Uterus (tissue), 4 donors: ENCODE results near the gene ZDHHC3. TPM values are rescaled to one million over a fixed set of nuclear protein-coding genes. Genes with fewer than 3 reads are reported as not detected.
"Not testable (repeated sequence)": the region's sequence is repeated elsewhere in the genome, so short reads cannot be mapped to it uniquely, and the experiment has no call there.

Experiments
- DNase-seq, 2 donors: peaks; one replicate each; pipeline ENCODE4 v3.0.0-alpha.2; 2019 to 2020
- H3K27ac ChIP-seq, 2 donors: fragments of 200-600 bp; sonication (generic); 1 replicate in 1 of 2; 2 replicates in 1 of 2; pipeline ENCODE4 v1.5.1; 2016 to 2018
- H3K27me3 ChIP-seq, 2 donors: fragments of 200-600 bp; sonication (generic); one replicate each; pipeline ENCODE4 v1.5.1; 2018 to 2019; ENCODE audit warnings: control low read depth in 1 of 2
- H3K36me3 ChIP-seq, 2 donors: fragments of 200-600 bp; sonication (generic); one replicate each; pipeline ENCODE4 v1.5.1; 2019; ENCODE audit warnings: control low read depth in 1 of 2
- H3K4me1 ChIP-seq, 2 donors: fragments of 200-600 bp; sonication (generic); one replicate each; pipeline ENCODE4 v1.5.1; 2018 to 2019; ENCODE audit warnings: control low read depth in 1 of 2
- H3K4me3 ChIP-seq, 2 donors: fragments of 200-600 bp; sonication (generic); 1 replicate in 1 of 2; 2 replicates in 1 of 2; pipeline ENCODE4 v1.5.1; 2018 to 2019; ENCODE audit warnings: mild to moderate bottlenecking in 1 of 2
- H3K9me3 ChIP-seq, 2 donors: fragments of 200-600 bp; sonication (generic); one replicate each; pipeline ENCODE4 v1.5.1; 2019; ENCODE audit warnings: control low read depth in 1 of 2
- POLR2A ChIP-seq, 2 donors: fragments of 450-650 bp; IDR thresholded peaks; one replicate each; pipeline ENCODE4 v1.6.1; 2016; ENCODE audit warnings: antibody characterized with exemption in 2 of 2, mild to moderate bottlenecking in 1 of 2, moderate library complexity in 1 of 2
- intact Hi-C: fragments of 100-400 bp; cut with DNase I; formaldehyde crosslinking; loops from one replicate; pipeline ENCODE4 v1.15.1; 2023; ENCODE audit warnings: low total_unique reads
- total RNA-seq, 4 donors: library from RNA; depleted of rRNA in 3 of 4; stranded (reverse); fragments of >200 nt in 3 of 4; gene quantifications; one replicate each; pipeline versions ENCODE4 v1.1.0 to v1.2.4, GENCODE V29; 2014 to 2023
- TF ChIP-seq, protein P1 (sequence below), 4 experiments: fragments of 200-600 bp in 2 of 4; fragments of 450-650 bp in 2 of 4; sonication (generic) in 2 of 4; IDR thresholded peaks; one replicate each; pipeline ENCODE4 v1.5.1; 2016 to 2019; ENCODE audit warnings: antibody characterized with exemption in 4 of 4, mild to moderate bottlenecking in 2 of 4, moderate library complexity in 1 of 4
- donor health status: DM: yes; HTN: yes; CAD: no.

Gene ZDHHC3
- total RNA-seq, 4 donors from 2014 or later = 29.7 to 76.2 (median 56.2) TPM

DNA sequence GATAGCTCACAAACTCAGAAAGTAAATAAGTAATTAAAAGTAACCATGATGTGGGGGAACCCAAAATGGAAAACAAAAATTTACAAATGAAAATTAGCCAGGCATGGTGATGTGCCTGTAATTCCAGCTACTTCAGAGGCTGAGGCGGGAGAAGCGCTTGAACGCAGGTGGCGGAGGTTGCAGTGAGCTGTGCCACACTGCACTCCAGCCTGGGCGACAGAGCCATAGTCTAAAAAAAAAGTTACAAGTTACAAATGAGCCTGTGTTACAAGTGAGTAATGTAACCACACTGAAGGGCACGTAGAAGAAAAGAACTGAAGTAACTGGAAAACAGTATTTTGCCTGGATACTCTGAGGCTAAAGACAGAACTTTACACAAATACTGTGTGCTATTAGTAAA lies 11.4 kb upstream of the ZDHHC3 start:
- intact Hi-C loops = no loop called here
- TF ChIP-seq POLR2A (IDR thresholded peaks at IDR 0.05) = no peak
- TF ChIP-seq, protein P1, sequence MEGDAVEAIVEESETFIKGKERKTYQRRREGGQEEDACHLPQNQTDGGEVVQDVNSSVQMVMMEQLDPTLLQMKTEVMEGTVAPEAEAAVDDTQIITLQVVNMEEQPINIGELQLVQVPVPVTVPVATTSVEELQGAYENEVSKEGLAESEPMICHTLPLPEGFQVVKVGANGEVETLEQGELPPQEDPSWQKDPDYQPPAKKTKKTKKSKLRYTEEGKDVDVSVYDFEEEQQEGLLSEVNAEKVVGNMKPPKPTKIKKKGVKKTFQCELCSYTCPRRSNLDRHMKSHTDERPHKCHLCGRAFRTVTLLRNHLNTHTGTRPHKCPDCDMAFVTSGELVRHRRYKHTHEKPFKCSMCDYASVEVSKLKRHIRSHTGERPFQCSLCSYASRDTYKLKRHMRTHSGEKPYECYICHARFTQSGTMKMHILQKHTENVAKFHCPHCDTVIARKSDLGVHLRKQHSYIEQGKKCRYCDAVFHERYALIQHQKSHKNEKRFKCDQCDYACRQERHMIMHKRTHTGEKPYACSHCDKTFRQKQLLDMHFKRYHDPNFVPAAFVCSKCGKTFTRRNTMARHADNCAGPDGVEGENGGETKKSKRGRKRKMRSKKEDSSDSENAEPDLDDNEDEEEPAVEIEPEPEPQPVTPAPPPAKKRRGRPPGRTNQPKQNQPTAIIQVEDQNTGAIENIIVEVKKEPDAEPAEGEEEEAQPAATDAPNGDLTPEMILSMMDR (IDR thresholded peaks at IDR 0.05) = no peak
- no peak overlapping the region for H3K4me3 ChIP-seq
- DNase-seq = no peak
- no peaks in the 10 kb centered on the region for H3K27me3 ChIP-seq
- no peaks in the 10 kb centered on the region for H3K9me3 ChIP-seq
- H3K36me3 ChIP-seq = no peaks in the 10 kb centered on the region
- H3K27ac ChIP-seq = no peak overlapping the region
- no peaks in the 10 kb centered on the region for H3K4me1 ChIP-seq

GRCh38 chr3:44986330-44986729 lies 10.4 kb upstream of the ZDHHC3 start:
- H3K9me3 ChIP-seq, H3K4me3 ChIP-seq, H3K4me1 ChIP-seq, H3K27me3 ChIP-seq, DNase-seq, H3K27ac ChIP-seq, H3K36me3 ChIP-seq, intact Hi-C loops: not testable (repeated sequence)

DNA sequence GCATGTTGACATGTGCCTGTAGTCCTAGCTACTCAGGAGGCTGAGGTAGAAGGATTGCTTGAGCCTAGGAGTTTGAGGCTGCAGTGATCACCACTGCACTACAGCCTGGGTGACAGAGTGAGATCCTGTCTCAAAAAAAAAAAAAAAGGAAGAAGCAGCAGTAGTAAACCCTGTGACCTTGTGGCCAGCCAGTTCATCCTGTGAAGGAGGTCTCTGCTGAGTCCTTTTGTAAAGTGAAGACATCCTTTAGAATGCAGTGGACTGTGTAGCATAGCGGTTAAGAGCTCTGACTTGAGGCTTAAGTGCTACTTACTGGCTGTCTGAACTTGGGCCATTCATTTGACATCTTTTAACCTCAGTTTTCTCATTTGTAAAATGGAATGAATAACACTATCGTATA lies 8.4 kb upstream of the ZDHHC3 start:
- Histone ChIP-seq H3K27me3 (no peaks in the 10 kb centered on the region), H3K4me3 (no peak overlapping the region), H3K27ac (no peak overlapping the region), H3K9me3 (no peaks in the 10 kb centered on the region), H3K36me3 (no peaks in the 10 kb centered on the region), H3K4me1 (no peaks in the 10 kb centered on the region)
- no peak for DNase-seq
- TF ChIP-seq, protein P1 (IDR thresholded peaks at IDR 0.05) = no peak
- TF ChIP-seq POLR2A (IDR thresholded peaks at IDR 0.05) = no peak
- intact Hi-C loops = no loop called here

DNA sequence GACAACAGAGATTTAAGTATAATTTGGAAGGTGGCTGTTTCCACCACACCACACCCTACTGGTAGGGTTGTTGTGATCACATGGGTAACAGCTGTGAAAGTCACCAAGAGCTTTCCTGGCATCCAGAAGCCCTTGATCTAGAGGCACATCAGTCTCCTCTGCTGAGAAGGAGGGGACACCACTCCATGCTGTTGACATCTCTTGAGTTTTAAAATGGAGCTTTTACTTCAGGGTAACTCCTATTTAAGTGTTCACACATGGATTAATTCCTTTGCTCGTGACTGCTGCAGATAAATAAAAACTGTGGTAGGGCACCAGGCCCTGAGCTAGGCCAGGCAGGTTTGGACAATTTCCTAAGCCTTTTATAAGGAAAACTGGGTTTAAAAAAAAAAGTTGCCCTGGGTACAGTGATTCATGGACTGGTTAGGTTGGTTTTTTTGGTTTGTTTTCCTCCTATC lies 7.5 kb upstream of the ZDHHC3 start:
- Histone ChIP-seq H3K27me3 (no peaks in the 10 kb centered on the region), H3K36me3 (no peaks in the 10 kb centered on the region), H3K9me3 (no peaks in the 10 kb centered on the region), H3K27ac (no peak overlapping the region), H3K4me1 (no peaks in the 10 kb centered on the region), H3K4me3 (no peak overlapping the region)
- intact Hi-C loops = no loop called here
- DNase-seq = no peak
- TF ChIP-seq, protein P1 (IDR thresholded peaks at IDR 0.05) = no peak
- TF ChIP-seq POLR2A (IDR thresholded peaks at IDR 0.05) = no peak

DNA sequence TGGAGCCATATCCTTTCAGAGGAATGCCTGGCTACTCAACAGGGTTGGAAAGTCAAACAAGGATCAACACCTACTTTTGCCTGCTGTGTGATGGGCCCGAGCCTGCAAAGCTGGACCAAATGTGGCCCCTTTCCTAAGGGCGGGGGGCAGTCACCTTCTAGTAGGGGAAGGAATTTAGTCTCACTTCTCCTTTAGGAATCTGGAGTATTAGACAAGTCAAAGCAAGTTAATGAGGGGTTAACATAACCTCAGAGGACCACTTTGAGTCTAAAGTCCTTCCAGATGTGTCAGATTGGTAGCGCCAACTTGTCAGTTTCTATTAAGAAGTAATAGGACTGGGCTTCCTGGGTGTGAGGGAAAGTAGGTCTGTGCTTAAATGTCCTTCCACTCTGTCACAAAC lies 6.8 kb upstream of the ZDHHC3 start:
- H3K27ac ChIP-seq = no peak overlapping the region
- H3K4me1 ChIP-seq = no peaks in the 10 kb centered on the region
- no peak for TF ChIP-seq POLR2A (IDR thresholded peaks at IDR 0.05)
- TF ChIP-seq, protein P1 (IDR thresholded peaks at IDR 0.05) = no peak

DNA sequence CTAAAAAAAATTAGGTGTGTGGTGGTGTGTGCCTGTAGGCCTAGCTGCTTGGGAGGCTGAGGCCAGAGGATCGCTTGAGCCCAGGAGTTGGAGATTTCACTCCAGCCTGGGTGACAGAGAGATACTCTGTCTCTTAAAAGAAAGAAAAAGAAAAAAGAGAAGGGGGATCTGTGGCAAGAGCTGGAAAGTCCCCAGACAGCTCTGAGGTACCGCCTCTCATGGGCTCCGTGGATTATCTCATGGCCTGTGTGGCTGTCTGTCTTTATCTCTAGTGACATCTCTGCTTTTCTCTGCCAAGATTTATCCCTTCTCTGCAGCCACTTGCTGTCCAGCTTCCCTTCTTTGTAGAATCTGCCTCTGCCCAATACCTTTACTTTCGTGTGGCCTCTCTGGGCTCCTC lies 5.8 kb upstream of the ZDHHC3 start:
- Histone ChIP-seq H3K36me3 (no peaks in the 10 kb centered on the region), H3K27me3 (no peaks in the 10 kb centered on the region), H3K4me3 (no peak overlapping the region), H3K4me1 (no peaks in the 10 kb centered on the region), H3K9me3 (no peaks in the 10 kb centered on the region), H3K27ac (no peak overlapping the region)
- intact Hi-C loops = no loop called here
- TF ChIP-seq, protein P1 (IDR thresholded peaks at IDR 0.05) = no peak
- TF ChIP-seq POLR2A (IDR thresholded peaks at IDR 0.05) = no peak
- no peak for DNase-seq

More for the DNA sequence above, 6.8 kb upstream of the ZDHHC3 start:
- H3K27me3 ChIP-seq = no peaks in the 10 kb centered on the region
- no peak overlapping the region for H3K4me3 ChIP-seq
- intact Hi-C loops = no loop called here
- H3K9me3 ChIP-seq = no peaks in the 10 kb centered on the region
- no peaks in the 10 kb centered on the region for H3K36me3 ChIP-seq
- DNase-seq = no peak
